Hepatocyte (in vitro differentiated cells): ENCODE results near the gene HDGFL2.

Experiments used
- CTCF ChIP-seq: fragments of 200-600 bp; sonication (generic); IDR thresholded peaks from 2 replicates; pipeline ENCODE4 v1.5.1; 2016; ENCODE audit warnings: antibody characterized with exemption, mild to moderate bottlenecking; ENCODE audit not compliant: poor library complexity
- EZH2 ChIP-seq: fragments of 200-600 bp; sonication (generic); IDR thresholded peaks from 2 replicates; pipeline ENCODE4 v1.6.1; 2016; ENCODE audit warnings: antibody characterized with exemption, mild to moderate bottlenecking, borderline replicate concordance
- EZH2phosphoT487 ChIP-seq: fragments of 200-600 bp; sonication (generic); IDR thresholded peaks from one replicate; pipeline ENCODE4 v1.6.1; 2018; ENCODE audit warnings: antibody characterized with exemption, mild to moderate bottlenecking, low read depth, moderate library complexity; ENCODE audit not compliant: unreplicated experiment, severe bottlenecking

- TF ChIP-seq EZH2phosphoT487 (no peak), CTCF (no peak), EZH2 (no peak)
Observed at GRCh38 chr19:4515732-4516131, 43.6 kb downstream of the HDGFL2 start.
